Hepatocyte (in vitro differentiated cells): ENCODE measurements around the gene AHCTF1.

Experiments used
- CTCF ChIP-seq: fragments of 200-600 bp; sonication (generic); IDR thresholded peaks from 2 replicates; pipeline ENCODE4 v1.5.1; 2016; ENCODE audit warnings: antibody characterized with exemption, mild to moderate bottlenecking; ENCODE audit not compliant: poor library complexity
- EZH2 ChIP-seq: fragments of 200-600 bp; sonication (generic); IDR thresholded peaks from 2 replicates; pipeline ENCODE4 v1.6.1; 2016; ENCODE audit warnings: antibody characterized with exemption, mild to moderate bottlenecking, borderline replicate concordance

- TF ChIP-seq EZH2 (no peak), CTCF (no peak)
Measured at GRCh38 chr1:246933893-246934292, 2.1 kb upstream of the AHCTF1 start.
